ENCODE results near the gene TMEM31.
"Not testable (repeated sequence)": the region's sequence is repeated elsewhere in the genome, so short reads cannot be mapped to it uniquely, and the experiment has no call there.

TMEM31 gene

DNA sequence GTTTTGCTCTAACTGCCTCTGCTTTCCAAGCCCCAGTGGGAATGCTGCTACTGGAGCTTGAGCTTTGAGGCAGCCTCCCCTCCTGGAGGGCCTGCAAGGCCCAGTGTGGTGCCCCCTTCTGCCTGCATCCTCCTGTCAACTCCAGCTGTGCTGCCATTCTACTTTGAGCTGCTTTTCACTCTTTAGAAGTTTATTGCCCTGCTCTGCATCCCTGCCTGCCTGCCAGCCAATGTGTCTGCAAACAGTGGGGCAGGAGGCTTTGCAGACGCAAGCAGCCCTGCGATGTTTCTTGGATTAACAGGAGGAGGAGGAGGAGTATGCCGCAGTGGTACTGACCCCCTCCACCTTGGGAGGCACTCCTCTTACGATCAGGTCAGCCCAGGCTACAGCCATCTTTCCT, 16.4 kb downstream of the TMEM31 start:
- DNase-seq = no peak

DNA sequence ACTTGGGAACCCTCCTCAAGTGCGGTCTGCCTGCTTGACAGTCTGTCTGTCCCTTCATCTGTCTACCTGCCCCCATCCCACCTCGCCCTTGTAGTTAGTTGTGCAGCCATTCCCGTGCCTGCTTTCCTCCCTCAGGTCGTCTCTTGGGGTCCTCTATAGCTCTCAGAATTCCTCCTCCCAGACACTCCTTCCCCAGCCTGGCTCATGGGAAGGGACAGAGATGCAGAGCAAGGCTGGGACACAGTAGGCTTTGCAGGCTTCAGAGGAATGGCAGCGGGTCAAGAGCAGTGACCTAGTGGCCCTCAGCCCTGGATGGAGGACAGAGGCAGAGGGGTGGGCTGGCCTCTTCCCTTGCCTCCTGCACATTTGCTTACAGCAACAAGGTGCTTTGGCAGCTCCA, 18.3 kb downstream of the TMEM31 start:
- no peak for DNase-seq

DNA sequence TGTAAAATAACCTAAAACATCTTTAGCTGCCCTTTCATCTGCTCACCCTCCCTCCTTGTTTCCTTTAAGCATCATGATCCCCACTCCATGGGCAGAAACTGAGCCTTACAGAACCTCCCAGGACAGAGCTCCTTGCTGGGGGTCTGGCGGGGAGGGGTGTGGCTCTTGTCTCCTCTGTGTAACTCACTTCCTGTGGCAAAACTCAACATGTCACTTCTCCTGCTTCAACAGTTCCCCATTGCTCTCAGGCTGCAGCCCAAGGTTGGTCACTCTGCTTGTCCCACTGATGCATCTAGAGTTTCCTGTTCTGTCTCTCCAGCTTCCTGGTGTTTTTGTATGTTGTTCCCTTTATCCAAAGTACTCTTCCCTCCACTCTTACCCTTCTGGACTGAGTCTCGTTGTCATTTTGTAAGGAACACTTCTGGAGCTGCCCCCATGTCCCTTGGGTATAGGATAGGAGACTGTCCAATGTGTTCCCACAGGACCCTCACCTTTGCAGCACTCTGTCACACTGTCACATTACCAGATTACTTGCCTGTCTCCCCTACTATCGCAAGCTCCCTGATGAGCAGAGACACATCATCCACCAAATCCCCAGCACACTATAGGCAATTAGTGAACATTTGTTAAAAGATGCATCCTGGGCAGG, 19.6 kb downstream of the TMEM31 start:
- no peak for DNase-seq

DNA sequence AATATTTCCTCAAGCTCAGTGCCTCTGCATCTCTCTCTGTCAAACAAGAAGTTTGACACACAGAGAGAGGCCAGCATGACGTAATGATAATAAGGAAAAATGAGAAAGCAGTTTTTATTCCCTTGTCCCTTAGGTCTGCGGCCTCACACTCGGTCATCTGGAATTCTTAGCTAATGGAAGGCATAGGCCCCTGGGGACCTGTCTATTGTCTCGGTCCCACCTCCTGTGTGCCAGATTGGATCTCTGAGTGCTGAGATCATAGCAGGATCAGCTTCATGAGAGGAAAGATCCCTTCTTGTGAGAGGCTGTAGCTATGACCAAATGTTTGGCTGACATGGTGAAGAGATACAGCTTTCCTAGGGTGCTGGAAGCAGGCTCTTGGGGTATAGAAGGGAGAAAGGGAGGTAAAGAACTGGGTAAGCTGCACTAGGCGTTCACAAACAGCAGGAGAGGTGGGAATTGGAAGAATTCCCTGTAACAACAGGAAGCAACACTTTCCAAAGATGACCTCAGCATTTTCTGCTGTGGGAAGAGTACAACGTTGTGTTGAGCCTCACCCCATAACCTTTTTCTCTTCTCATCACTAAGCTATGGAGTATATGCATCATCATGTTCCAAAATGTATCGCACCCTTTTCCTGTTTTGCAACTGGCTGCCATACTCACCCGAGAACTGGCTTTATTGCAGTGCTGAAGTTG, 20.2 kb downstream of the TMEM31 start:
- DNase-seq = no peak

DNA sequence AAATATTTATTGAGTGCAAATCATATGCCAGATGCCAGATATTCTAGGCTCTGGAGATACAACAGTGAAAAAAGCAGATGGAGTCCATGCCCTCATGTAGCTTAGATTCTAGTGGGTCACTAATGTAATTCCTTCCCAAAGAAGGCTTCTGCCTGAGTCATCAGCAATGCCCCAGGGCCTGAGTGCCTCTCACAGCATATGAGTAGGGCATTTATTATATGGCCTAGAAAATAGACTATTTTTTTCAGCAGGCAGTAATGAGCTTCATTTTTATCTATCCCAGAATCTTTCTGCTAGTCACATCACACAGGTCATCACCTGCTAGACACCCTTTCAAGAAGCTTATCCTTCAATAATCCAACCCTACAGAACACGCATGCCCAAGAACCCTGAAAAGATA, 22.3 kb downstream of the TMEM31 start:
- no peak for DNase-seq

DNA sequence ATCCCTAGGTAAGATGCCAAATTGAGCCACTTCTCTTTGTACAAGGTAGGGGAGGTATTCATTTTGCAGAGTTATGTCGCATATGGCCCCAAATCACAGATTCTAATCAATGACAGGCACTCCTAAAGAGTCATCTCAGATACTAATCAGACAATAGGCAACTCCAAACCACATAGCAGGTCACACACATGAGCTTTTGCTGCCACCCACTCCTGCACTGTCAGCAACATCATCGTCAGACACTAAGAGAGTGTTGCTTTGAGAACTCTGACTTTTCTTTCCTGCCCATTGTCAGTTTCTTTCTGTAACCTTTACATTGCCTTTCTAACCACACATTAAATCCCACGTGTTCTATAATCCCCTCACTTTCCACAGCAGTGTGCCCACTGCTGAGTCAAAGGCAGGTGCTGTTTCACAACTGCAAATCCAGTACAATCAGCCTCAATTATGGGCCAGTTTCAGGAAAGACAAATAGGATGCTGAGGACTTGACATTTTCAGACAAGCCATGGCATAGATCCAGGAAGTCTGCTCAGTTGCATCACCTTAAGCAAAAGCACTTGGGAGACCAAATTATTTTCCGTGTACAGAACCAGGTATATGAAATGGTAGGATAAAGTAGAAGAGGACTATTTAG, 23.5 kb downstream of the TMEM31 start:
- DNase-seq = peak in 1 of 2 experiments; percentile 4

DNA sequence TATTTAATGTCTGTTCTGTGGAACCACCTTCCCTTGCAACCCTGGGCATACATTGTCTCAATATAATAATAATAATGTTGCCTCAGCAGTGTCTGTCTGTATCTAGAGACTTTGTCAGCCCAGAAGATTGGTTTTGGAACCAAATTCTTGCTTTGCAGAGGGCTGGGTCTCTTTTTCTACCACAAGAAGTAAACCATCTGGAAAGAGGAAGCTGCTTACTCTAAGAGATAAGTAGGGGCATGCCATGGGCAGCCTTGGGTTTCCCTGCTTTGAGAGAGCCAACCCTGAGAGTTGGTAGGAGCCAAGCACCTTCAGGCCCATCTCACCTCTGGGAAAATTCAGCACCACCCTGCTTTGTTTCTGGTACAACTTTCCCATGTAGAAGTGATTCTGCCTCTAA, 27.0 kb downstream of the TMEM31 start:
- no peak for DNase-seq

DNA sequence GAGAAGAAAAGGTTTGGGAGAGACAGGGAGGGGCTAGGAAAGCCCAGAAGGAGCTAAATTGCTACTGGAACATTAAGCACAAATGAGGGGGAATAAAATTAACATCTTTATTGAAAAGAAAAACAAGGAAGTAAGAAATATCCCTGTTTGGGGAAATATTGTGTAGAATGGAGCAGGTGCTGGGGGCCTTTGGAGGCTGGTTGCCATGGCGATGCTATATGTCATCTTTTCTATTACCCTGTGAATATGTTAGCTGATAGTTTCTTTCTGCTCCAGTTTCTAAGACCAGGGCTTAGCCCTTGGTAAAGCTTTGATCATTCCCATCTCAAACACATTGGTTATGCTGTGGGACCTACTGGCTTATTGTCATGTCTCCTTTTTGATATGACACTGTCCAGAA, 28.7 kb downstream of the TMEM31 start:
- no peak for DNase-seq

DNA sequence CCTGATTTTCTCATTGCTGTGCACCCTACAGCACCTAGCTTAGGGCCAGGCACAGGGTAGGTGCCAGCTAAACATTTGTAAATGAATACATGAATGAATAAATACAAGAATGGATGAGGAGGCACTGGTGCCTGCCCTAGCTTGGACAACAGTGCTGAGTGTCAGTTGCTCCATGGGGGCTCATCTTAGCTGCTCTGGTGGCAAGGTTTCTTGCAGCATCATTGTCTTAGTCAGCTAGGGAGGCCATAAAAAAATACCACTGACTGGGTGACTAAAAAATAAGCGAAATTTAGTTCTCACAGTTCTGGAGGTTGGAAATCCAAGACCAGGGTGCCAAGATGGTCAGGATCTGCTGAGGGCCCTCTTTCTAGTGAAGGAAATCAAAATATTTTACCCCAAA, 31.2 kb downstream of the TMEM31 start:
- DNase-seq = no peak

DNA sequence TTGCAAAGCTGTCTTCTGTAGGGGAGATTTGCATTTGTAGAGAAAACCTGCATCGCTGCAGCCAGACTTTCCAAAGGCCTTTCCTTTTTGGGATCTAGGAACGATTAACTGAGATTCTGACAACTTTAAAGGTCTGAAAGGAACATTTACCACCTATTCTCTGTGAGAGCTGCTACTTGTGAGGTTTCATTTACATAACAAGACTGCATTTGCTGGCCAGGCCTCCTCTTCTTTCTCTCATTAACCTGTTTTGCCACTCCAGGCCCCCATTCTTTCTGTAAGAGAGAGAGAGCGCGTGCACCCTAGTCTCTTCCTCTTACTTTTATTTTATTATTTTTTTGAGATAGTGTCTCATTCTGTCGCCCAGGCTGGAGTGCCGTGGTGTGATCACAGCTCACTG, 31.6 kb downstream of the TMEM31 start:
- DNase-seq = no peak

DNA sequence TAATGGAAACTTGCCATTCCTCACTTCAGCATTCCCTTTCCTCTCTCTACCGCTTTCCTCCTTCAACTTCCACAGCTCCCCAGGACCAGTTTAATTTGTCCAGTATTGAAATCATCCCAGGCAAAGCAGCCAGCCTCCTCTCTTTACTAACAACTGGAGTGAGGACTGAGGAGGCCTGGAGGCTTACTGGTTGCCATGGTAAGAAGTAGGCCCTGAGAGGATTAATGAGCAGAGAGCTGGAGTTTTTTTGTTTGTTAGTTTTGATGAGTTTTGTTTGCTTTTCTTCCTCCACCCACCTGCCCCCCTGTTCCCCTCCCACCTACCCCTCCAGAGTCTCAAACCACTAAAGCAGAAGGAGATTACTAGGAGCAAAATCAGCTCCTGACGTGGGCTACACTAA, 36.5 kb downstream of the TMEM31 start:
- DNase-seq = no peak

DNA sequence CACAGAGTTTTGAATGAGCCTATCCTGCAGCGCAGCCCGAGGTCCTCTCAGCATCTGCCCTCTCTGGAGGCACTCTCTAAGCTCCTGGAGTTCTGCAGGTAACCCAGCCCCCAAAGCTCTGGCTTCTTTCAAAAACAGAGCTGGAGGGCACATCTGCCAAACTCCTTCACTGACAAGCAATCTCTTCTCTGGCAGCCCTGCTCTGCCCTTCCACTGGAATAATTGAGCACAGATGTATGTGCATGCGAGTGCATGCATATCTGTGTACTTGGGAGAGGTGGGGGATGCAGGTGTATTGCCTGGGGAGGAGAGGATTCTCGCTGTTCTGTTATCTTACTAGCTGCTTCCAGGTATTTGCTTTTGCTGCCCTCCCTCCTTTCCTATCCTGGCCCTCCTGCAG, 43.7 kb downstream of the TMEM31 start:
- DNase-seq = no peak

DNA sequence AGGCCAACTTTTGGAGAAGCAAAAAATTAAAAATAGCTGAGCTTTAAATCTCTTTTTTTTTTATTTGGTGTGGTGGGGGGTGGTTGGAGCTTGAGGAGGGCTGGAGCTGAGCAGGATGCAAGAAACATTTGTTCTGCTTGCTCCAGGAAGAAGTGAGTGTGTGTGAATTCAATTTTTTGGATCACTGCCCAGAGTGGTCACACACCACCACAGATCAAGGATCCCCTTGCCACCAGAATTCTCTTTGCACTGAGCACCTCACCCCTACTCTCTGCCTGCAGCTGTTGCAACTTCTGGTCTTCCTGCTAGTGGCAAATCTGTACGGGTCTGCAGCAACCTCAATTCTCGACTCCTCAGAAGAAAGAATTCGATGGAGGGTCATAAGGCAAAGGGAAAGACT, 46.0 kb downstream of the TMEM31 start:
- no peak for DNase-seq

DNA sequence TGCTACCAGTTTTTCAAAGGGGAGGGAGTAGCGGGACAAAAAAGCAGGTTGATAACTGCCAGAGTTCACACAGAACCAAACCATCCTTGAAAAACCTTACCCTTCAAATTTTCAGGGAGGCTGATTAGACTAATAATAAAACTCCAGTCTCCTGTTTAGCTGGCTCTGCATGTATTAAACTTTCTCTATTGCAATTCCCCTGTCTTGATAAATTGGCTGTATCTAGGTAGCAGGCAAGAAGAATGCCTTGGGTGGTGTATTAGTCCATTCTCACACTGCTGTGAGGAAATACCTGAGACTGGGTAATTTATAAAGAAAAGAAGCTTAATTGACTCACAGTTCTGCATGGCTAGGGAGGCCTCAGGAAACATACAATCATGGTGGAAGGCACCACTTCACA, 47.8 kb downstream of the TMEM31 start:
- no peak for DNase-seq

DNA sequence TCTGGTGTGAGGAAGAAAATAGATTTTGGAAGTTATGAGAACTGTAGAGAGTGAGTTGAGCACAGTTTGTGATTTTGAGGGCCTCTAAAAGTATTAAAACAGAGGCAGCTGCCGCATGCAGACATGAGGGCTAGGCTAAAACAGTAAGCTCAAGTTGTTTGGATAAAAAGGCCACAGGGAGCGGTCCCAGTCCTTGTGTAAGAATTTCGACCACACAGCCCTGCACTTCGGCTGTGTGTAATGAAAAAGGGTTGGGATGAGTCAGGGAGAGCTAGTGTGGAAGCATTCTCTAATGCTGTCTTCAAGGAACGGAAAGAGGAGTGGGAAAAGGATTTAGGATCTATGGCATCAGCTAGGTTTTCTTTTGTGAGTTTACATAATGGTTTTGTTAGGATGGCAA, 52.8 kb downstream of the TMEM31 start:
- not testable (repeated sequence) for DNase-seq

All from activated CD4-positive, alpha-beta T cell treated with anti-CD3 and anti-CD28 coated beads, Interleukin-2, amount 50 U/mL, for 48 hours (primary cell).